DLD1 (cell line): ENCODE results near the gene CFAP251.
"Not testable (repeated sequence)": the region's sequence is repeated elsewhere in the genome, so short reads cannot be mapped to it uniquely, and the experiment has no call there.

Source experiments
- in situ Hi-C: cut with HindIII; loops from 2 replicates; pipeline ENCODE4 v1.10.0; 2017; ENCODE audit warnings: low sequenced_read_pairs

Gene CFAP251

GRCh38 chr12:121970581-121971300, 52.3 kb downstream of the CFAP251 start:
- in situ Hi-C loops: no loop called here

GRCh38 chr12:121974026-121974985, 55.9 kb downstream of the CFAP251 start:
- in situ Hi-C loops: no loop called here

- in situ Hi-C loops: no loop called here
Observed at GRCh38 chr12:121975021-121975420, 56.6 kb downstream of the CFAP251 start.

- in situ Hi-C loops: no loop called here
Observed at GRCh38 chr12:121976950-121977349, 58.6 kb downstream of the CFAP251 start.

GRCh38 chr12:121980191-121980891, 61.9 kb downstream of the CFAP251 start:
- in situ Hi-C loops: no loop called here

- in situ Hi-C loops: no loop called here
Observed at GRCh38 chr12:121980892-121981272, 62.5 kb downstream of the CFAP251 start.

GRCh38 chr12:121981456-121981855, 63.1 kb downstream of the CFAP251 start:
- in situ Hi-C loops: no loop called here

GRCh38 chr12:121982950-121983349, 64.6 kb downstream of the CFAP251 start:
- in situ Hi-C loops: no loop called here

GRCh38 chr12:121983536-121984210, 65.3 kb downstream of the CFAP251 start:
- in situ Hi-C loops: no loop called here

- in situ Hi-C loops: no loop called here
Observed at GRCh38 chr12:121986489-121987245, 68.3 kb downstream of the CFAP251 start.

GRCh38 chr12:121988519-121988918, 70.1 kb downstream of the CFAP251 start:
- in situ Hi-C loops: not testable (repeated sequence)

- in situ Hi-C loops: no loop called here
Observed at GRCh38 chr12:121989276-121990113, 71.1 kb downstream of the CFAP251 start.

GRCh38 chr12:121990114-121990647, 71.8 kb downstream of the CFAP251 start:
- in situ Hi-C loops: no loop called here

GRCh38 chr12:121990692-121991603, 72.6 kb downstream of the CFAP251 start:
- in situ Hi-C loops: no loop called here

GRCh38 chr12:121992059-121992879, 73.9 kb downstream of the CFAP251 start:
- in situ Hi-C loops: no loop called here

- in situ Hi-C loops: no loop called here
Observed at GRCh38 chr12:121996050-121996944, 77.9 kb downstream of the CFAP251 start.
